ENCODE measurements around the gene SLC5A1.
"Not testable (repeated sequence)": the region's sequence is repeated elsewhere in the genome, so short reads cannot be mapped to it uniquely, and the experiment has no call there.

GRCh38 chr22:32138576-32138975 is 95.5 kb downstream of the SLC5A1 start:
- TF ChIP-seq, protein P1, sequence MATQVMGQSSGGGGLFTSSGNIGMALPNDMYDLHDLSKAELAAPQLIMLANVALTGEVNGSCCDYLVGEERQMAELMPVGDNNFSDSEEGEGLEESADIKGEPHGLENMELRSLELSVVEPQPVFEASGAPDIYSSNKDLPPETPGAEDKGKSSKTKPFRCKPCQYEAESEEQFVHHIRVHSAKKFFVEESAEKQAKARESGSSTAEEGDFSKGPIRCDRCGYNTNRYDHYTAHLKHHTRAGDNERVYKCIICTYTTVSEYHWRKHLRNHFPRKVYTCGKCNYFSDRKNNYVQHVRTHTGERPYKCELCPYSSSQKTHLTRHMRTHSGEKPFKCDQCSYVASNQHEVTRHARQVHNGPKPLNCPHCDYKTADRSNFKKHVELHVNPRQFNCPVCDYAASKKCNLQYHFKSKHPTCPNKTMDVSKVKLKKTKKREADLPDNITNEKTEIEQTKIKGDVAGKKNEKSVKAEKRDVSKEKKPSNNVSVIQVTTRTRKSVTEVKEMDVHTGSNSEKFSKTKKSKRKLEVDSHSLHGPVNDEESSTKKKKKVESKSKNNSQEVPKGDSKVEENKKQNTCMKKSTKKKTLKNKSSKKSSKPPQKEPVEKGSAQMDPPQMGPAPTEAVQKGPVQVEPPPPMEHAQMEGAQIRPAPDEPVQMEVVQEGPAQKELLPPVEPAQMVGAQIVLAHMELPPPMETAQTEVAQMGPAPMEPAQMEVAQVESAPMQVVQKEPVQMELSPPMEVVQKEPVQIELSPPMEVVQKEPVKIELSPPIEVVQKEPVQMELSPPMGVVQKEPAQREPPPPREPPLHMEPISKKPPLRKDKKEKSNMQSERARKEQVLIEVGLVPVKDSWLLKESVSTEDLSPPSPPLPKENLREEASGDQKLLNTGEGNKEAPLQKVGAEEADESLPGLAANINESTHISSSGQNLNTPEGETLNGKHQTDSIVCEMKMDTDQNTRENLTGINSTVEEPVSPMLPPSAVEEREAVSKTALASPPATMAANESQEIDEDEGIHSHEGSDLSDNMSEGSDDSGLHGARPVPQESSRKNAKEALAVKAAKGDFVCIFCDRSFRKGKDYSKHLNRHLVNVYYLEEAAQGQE (IDR thresholded peaks at IDR 0.05; ENCODE audit: unreplicated experiment) = not testable (repeated sequence)
- TF ChIP-seq CTCF (conservative IDR thresholded peaks at IDR 0.05; ENCODE audit: low read depth in 2 of 2); EZH2 (IDR thresholded peaks at IDR 0.05; ENCODE audit: low read depth, unreplicated experiment); POLR2AphosphoS5 (IDR thresholded peaks at IDR 0.05; ENCODE audit: low read depth); EZH2phosphoT487 (IDR thresholded peaks at IDR 0.05; ENCODE audit: unreplicated experiment): not testable (repeated sequence)

Data from GM23338 (cell line).